GM19397 (cell line): ENCODE results near the gene GPR4.
"Not testable (repeated sequence)": the region's sequence is repeated elsewhere in the genome, so short reads cannot be mapped to it uniquely, and the experiment has no call there.

Experiments used
- ATAC-seq: cut with Tn5 transposase; IDR thresholded peaks from one replicate; pipeline ENCODE4 v1.9.1; 2021; ENCODE audit warnings: mild to moderate bottlenecking, moderate library complexity; ENCODE audit not compliant: unreplicated experiment

The GPR4 gene

DNA sequence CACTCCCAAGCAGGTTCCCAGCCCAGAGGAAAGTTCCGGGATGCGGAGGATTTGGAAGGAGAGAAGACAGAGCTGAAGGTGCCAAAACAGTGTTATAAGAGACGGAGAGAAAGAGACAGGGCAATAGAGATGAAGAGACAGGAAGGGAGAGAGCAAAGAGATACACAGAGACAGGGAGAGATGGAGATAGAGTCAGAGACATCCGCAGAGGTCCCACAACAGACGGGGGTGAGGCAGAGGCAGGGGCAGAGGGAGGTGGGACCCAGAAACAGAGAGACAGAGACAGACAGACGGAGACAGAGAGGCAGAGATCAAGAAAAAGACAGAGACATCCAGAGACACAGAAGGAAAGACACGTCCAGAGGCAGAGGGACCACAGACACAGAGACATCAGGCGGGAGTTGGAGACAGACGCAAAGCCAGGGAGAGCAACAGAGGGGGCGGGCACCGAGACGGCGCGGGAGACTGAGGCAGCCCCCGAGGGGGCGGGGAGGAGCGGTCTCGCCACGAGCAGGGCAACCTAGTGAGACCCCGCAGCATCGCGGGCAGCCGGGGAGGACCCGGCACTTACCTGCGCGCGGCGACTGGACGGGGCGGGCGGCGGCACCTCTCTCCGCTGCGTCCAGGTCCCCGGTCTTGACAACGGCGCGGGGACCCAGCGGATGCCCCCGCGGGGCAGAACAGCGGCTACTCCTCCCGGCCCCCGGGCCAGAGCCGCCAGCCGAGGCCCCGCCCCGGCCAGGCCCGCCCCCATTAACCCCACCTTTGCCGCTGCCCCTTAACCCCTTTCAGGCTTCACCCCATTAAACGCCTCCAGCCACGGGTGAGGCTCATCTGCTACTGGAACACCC, at the start of gene GPR4:
Gene GPR4 (minus strand): TSS at position 689 of the 851 bp plus-strand sequence. CDS start 10,346 bp downstream, outside the sequence.
- no peak for ATAC-seq

DNA sequence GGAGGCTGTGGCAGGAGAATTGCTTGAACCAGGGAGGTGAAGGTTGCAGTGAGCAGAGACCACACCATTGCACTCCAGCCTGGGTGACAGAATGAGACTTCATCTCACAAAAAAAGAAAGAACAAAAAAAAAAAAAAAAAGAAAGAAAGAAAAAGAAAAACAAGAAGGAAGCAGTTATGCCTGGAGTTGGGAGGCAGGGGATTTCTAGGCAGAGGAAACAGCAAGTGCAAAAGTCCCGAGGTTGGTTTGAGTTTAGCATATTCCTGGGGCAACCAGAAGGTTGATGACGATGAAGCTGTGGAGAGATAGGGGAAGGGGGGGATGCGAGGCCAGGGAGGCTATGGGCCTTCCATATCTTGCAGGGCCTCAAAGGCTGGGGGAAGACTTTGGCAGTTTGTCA, 48.7 kb upstream of the GPR4 start:
- ATAC-seq, result no peak

DNA sequence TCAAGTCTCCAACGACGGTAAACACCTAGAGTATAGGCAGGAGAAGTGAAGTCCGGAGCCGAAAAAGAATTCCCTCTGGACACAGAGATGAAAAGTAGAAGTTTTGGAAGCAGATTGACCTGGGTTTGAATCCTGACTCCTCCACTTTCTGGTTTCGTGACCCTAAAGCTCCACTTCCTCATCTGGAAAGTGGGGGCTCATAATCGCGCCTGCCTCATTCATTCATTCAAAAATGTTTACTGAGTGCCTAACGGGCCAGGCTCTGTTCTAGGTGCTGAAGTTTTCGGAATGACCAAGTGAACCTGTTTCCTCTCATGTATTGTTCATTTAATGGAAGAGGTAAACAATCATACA, 44.3 kb upstream of the GPR4 start:
- no peak for ATAC-seq

DNA sequence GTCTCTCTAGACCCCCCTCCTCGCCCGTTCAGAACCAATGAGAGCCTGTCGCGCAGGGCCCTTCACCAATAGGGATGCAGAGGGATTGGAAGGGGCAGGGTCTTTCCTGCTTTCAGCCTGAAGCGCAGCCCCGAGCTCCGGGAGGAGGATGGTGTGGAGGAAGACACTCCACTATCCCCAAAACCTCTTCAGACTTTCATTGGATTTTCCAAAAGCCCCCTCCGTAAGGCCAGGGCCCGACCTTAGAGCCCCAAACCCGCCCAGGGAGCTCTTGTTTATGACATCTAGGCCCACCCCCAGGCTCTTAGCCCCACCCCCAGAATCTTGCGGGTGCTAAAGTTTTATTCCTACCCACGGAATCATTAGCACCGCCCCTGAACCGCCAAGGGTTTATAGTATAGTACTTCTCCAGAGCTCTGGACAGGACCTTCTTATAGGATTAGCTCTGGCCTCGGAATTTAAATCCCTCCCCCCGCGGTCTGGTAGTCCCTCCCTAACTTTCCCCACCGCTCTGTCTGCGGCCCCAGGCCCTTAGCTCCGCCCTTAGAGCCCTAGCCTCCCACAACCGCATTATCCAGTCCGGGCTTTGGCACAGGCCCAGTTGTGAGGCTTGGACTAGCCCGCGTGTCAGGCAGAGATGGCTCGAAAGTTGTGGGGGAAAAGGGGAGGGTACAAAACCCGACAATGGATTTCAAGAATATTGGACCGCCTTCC, 43.8 kb upstream of the GPR4 start:
- peak; percentile 30 for ATAC-seq

DNA sequence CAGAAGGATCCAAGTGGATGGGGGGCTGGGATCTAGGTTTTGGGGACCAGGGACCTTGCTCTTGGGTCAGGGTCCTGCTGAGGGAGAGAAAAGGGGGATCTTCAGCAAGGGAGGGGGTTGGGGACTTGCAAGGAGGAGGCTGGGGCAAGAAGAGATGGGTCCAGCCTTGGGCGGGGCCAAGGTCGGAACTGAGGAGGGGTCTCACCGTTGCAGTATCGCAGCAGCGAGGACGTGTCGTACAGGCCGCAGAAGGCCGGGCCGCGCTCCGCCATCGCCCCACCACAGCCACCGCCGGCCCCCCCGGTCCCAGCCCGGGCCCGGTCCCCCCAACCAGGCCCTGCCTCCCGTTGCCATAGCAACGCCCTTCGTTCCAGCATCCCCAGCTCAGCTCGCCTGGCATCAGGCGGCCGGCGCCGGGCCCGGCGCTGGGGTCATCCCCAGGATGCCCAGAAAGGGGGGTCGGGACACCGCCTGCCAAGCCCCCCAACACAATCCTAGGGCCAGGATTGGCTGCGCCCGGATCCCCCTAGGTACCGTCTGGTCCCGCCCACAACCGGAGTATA, 43.1 kb upstream of the GPR4 start:
- ATAC-seq, result no peak

DNA sequence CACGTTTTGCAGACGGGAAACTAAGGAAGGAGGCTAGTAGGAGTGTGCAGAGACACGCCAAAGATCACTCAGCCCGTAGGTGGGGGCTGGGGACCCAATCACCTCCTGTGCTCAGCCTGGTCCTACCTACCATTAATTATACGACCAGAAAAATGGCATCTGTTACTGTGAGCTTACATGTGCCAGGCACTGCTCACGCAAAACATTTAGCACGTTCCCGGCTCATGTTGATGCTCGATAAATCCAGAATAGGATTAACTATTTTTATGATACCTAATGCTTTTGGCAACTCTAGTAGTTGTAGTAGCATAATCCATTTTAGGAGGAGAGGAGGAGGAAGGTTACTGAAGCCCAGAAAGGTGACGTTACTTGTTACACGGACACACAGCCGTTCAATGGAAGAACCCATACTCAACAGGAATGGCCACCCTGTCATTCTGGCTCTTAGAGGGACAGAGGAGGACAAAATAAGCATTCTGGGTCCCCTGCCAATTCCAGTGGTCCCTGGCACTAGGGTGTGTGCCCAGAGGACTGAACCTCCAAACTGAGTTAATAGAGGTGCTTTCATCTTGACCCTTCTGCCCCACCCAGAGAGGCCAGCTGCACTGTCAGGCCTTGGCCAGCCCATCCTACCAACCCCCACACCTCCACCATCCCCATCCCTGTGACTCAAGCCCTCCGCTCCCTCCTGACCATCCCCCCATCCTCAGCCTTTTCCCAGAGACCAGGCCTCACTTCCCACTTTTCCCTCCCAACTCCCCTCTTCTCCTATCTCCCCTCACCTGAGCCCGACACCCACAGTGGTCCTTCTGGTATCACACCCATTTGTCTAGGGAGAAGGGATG, 42.1 kb upstream of the GPR4 start:
- ATAC-seq, result no peak

DNA sequence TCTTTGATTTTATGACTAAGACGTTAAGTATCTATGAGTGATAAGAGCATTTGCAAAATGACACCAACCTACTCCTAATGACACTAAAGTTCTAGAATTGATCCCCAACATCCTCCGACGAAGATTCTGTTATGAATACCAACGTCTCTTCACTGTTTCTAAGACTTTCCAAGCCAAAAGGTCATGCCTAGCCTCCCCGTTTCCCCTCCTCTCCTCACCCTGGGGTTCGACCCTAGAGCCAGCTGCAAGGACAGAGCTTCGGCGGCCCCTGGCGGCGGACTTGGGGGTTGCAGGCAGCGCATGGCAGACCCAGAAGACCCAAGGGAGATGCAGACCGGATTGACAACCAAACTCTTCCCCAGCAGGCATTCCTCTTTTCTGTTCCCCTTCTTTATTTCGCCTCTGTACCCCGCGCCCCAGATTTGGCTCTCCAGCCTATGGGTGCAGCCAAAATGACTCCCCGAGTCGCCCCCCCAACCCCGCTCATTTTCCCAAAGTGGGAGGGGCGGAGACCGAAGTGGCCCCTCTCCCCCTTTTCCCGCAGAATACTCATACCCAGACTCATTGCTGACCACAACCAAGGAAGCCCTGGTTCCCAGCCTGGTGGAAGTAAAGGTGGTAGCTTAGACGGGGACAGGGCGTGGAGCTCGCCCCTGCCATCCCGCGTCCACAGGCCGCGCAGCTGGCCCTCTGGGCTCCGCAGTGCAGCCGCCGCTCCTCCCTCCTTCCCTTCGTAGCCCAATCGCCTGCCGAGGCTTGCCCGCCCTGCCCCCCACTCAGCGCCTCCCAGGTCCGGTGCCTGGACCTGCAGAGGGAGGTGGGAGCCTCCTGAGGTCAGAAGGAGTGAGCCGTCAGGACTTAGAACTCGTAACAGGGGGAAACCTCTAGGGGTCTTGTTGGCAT, 41.3 kb upstream of the GPR4 start:
- no peak for ATAC-seq

DNA sequence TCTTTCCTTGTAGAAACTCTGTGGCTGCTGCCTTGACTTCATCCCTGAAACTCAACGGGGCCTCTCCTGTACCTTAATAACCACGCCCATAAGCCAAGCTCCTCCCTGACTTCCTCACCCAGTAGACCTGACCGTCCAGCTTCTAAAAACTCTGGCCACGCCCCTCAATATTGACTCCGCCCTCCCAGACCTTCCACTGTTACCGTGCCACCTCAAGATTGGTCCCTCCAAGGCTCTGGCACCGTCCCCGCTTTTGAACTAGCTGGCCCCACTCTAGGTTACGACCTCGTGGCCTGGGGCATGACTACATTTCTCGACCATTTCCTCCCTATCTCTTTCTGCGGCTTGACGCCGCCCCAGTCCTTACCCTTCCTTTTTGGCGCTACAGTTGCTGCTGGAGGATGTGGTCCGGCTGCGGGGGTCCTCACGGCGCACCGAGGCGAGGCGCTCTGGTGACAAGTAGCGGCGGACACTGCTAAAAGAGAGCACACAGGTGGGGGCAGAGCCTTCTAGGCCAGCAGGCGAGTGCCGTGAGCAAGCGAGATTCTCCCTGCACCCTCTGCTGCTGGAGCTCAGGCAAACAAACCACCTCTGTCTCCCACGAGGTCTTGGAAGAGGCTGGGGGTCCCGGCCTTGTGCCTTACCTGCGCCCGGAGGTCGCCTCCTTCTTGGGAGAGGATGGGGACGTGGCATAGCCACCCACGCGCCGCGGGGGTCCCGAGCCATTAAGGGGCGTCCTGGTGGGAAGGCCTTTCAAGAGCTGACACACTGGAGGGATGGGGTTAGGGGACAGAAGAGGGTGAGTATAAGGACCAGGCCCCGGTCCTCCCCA, 39.5 kb upstream of the GPR4 start:
- peak; percentile 34 for ATAC-seq

DNA sequence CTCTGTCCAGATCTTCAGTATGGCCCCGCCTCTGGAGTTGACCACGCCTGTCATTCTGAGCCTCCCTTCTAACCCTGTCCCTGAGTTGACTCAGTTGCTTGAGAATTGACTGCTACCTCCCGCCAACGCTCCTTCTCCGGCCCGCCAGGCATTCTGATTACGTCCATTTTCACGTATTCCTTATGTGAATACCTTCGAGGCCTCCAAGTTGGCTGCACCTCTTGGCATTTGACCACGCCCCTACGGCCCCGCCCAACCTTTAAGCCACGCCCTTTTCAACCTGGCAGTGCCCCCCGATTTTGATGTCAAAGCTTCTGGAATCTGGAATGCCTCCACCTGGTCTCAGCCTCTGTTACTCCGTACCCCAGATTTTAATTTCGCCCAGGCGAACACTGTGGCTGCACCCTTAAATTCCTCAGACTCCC, 38.8 kb upstream of the GPR4 start:
- ATAC-seq, result no peak

DNA sequence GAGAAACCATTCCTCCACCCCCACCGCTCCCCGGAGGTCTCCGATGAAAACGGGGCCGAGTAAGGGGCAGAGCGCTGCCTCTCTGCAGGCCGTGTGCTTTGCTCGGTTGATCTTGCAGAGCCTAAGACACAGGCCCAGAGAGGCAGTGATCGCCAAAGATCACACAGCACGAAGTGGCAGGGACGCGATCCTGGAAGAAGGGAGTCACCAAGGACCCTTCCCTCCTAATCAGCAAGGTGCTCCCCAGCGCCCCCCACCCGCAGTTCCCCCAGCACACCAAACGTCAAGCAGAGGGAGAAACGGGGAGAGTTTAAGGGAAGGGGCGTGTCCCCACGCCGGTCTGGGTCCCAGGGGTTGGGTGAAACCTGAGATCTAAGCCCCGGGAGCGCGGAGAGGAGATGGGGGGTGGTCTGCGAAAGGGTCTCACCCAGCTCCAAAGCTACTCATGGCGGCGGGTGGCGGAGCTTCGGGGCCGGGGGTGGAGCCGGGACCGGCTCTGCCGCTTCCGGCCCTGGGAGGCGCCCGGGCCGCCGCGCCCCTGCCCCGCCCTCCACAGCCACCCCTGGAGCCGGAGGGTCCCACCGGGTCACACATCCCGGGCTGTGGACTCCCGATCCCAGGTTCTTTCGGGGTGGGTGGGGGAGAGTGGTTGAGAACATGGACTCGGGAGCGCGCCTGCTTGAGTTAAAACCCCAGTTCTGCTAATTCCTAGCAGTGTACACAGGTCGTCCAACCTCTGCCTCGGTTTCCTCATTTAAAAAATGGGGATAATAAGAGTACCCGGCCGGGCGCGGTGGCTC, 37.1 kb upstream of the GPR4 start, which contains the start of gene EML2:
Gene EML2 (minus strand): TSS at position 468 of the 800 bp plus-strand sequence. CDS start 21 bp downstream, at position 447.
- ATAC-seq, result no peak

DNA sequence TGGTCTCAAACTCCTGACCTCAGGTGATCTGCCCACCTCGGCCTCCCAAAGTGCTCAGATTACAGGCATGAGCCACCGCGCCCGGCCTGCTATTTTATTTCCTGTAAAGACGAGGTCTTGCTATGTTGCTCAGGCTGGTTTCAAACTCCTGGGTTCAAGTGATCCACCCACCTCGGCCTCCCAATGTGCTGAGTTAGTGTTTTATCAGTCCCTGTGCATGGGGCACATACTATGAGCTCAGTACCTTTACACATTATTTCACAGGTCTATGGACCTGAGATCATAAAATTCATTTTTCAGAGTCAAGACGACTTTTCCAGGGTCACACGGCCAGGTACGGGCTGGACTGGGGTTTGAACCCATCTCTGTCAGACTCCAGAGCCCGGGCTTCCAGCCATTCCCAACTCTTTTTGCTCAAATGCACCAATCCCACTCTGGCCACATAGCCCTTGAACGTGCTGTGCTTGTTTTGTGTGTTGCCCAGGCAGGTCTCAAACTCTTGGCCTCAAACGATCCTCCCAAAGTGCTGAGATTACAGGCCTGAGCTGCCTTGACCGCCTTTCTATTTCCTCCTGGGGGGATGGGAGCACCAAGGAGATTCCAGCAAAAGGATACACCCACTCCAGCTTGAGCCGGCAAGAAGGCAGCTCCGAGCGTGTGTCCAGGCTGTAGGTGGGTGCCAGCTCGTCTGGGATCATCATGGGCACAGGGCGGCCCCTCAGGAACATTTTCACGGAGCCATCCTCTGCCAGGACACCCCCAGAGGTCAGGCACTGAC, 36.1 kb upstream of the GPR4 start:
- ATAC-seq, result no peak

DNA sequence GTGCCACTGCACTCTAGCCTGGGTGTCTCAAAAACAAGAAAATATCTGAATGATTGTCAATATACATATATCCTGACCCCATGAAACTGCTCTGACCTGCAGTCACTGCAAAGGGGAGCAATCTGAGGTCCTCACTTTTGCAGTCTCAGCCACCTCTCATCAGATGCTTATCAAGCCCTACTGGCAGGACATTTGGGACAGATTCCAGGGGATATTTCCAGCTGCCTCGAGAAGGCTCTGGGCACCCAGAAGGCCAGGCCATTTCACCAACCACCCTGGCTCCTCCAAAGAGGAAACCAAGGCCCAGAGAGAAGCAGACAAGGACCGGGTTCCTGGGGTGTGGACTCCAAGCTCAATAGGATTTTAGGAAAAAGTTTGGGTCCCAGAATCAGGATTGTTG, 34.9 kb upstream of the GPR4 start:
- no peak for ATAC-seq

DNA sequence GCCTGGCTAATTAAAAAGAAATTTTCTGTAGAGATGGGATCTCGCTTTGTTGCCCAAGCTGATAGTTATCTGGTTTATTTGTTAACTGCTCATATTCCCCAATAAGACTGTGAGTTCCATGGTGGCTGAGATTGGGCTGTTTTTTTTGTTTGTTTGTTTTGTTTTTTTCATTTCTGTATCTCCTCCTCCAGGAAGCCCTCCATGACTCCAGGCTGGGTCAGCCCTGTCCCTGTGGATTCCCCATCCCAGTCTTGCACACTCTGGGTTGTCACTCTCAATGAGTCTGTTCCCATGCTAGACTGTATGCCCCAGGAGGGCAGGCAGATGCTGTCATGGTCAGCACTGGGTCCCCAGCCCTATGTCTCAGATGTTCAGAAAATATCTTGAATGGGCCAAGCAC, 34.3 kb upstream of the GPR4 start:
- ATAC-seq, result no peak

DNA sequence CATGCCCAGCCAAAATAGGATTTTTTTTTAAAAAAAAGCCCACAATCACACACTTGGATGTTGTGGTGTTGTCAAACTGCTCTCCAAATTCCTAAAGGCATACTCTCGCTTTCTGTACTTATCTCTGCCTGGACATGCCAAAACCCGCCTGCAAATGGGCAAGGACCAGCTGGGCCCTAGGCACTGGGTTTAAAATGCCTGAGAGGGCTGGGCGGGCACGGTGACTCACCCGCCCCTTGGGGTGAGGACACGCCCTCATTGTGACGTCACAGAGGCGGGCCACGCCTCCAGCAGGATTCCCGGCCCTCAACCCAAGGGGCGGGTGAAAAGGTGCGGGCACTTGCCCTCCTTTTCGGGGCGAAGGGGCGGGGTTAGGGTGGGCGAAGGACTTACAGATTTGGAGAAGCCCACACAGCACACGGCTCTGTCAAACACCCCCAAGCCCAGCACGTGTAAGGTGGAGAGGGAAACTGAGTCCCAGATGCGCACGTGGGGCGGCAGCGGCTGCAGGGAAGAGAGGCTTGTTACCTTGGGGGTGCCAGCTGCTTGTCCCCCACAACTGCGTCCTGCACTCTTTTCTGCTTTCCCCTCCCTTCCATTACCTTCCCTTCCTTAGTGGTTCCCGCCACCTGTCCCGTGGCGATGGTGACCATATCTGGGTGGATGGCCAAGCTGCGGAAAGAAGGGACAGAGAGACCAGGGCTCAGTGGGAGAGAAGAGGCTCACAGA, 30.6 kb upstream of the GPR4 start:
- ATAC-seq, result no peak

DNA sequence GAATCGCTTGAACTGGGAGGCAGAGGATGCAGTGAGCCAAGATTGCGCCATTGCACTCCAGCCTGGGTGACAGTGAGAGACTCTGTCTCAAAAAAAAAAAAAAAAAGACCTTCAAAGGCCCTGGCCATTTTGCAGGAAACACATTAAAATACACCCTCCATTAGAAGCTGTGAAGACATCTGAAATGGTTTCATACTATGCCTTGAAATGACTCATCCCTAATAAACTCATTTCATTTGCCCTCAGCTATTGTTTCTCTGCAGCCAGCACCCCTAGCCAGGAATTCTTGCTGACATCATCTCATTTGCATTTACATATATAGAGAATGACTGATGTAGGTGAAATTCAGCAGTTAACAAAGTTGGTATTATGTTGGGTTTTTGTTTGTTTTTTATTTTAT, 28.5 kb upstream of the GPR4 start:
- no peak for ATAC-seq

DNA sequence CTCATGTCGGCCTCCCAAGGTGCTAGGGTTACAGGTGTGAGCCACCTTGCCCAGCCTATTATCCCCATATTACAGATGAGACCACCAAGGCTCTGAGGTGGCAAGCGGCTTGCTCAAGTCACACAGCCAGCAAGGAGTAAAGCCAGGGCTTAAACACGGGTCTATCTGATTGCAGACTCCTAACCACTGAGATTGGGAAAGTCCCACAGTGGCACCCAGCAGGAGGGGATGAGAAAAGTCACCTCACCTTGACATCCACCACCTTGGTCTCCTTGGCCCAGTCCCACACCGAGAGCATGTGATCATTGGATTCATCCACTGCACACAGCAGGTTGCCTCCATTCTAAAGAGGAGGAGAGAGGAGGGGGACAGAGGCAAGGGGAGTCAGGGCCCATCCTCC, 27.7 kb upstream of the GPR4 start:
- no peak for ATAC-seq

DNA sequence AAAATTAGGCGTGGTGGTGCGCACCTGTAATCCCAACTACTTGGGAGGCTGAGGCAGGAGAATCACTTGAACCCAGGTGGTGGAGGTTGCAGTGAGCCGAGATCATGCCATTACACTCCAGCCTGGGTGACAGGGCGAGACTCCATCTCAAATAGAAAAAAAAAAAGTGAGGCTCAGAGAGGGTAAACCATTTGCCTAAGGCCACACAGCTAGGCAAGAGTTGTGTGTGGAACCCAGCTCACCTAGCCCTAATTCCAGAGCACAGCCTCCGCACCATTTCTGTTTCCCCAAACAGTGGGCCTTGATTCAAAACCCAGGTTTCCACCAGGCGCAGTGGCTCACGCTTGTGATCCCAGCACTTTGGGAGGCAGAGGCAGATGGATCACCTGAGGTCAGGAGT, 26.2 kb upstream of the GPR4 start:
- not testable (repeated sequence) for ATAC-seq
